Thyroid gland (tissue), 4 donors: Measurements from ENCODE around the gene IQCE.

Experiments used
- POLR2A ChIP-seq, 2 donors: fragments of 450-650 bp; IDR thresholded peaks; one replicate each; pipeline ENCODE4 v1.6.1; 2017; ENCODE audit warnings: antibody characterized with exemption in 2 of 2, mild to moderate bottlenecking in 2 of 2, moderate library complexity in 1 of 2
- TF ChIP-seq, protein P1 (sequence below), 6 experiments: fragments of 200-600 bp in 3 of 6; fragments of 450-650 bp in 3 of 6; sonication (generic) in 3 of 6; IDR thresholded peaks; one replicate each; pipeline ENCODE4 v1.5.1; 2016 to 2019; ENCODE audit warnings: antibody characterized with exemption in 6 of 6, mild to moderate bottlenecking in 2 of 6, inconsistent platforms in 1 of 6, moderate library complexity in 1 of 6

DNA sequence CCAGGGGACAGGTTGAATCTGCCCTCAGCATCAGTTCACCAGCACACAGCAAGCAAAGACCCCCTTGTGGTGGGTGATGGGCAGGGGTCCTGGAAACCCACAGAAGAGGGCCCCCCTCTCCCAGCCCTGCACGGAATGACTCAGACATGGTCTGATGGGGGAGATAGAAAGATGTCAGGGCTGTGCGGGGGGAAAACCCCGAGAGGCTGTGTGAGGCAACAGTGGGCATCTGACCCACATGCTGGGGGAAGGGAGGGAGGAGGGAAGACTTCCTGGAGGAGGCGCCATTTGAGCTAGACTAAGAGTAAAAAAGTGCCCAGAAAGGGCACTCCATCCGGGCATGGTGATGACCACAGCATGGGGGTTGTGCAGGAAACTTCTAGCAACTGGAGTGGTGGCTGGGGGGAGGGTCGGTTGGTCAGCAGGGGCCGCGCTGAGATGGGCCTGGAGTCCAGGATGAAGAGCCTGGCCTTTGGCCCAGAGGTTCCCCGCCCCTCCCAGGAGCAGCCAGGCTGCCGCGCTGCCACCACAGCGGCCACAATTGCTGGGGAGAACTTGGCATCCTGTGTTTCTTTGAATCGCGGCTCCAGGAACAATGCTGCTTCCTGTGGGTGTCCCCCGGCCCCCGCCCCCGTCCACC is 36.7 kb upstream of the IQCE start:
- TF ChIP-seq, protein P1, sequence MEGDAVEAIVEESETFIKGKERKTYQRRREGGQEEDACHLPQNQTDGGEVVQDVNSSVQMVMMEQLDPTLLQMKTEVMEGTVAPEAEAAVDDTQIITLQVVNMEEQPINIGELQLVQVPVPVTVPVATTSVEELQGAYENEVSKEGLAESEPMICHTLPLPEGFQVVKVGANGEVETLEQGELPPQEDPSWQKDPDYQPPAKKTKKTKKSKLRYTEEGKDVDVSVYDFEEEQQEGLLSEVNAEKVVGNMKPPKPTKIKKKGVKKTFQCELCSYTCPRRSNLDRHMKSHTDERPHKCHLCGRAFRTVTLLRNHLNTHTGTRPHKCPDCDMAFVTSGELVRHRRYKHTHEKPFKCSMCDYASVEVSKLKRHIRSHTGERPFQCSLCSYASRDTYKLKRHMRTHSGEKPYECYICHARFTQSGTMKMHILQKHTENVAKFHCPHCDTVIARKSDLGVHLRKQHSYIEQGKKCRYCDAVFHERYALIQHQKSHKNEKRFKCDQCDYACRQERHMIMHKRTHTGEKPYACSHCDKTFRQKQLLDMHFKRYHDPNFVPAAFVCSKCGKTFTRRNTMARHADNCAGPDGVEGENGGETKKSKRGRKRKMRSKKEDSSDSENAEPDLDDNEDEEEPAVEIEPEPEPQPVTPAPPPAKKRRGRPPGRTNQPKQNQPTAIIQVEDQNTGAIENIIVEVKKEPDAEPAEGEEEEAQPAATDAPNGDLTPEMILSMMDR (IDR thresholded peaks at IDR 0.05) = no peak
- TF ChIP-seq POLR2A (IDR thresholded peaks at IDR 0.05) = no peak
